OCI-LY1 (cell line): Measurements from ENCODE around the gene GALNTL6.

ENCODE experiments used
- EZH2 ChIP-seq: fragments of 200-600 bp; sonication (generic), shearing (Covaris generic); IDR thresholded peaks from 2 replicates; pipeline ENCODE4 v1.8.0; 2017; ENCODE audit warnings: borderline replicate concordance, mixed run types, mild to moderate bottlenecking, antibody characterized with exemption, low read length, moderate library complexity, mixed read lengths
- TF ChIP-seq, protein P1 (sequence below): fragments of 200-600 bp; sonication (generic), shearing (Covaris generic); IDR thresholded peaks from 2 replicates; pipeline ENCODE4 v1.5.1; 2017; ENCODE audit warnings: mild to moderate bottlenecking, antibody characterized with exemption, low read length, moderate library complexity, mixed read lengths

DNA sequence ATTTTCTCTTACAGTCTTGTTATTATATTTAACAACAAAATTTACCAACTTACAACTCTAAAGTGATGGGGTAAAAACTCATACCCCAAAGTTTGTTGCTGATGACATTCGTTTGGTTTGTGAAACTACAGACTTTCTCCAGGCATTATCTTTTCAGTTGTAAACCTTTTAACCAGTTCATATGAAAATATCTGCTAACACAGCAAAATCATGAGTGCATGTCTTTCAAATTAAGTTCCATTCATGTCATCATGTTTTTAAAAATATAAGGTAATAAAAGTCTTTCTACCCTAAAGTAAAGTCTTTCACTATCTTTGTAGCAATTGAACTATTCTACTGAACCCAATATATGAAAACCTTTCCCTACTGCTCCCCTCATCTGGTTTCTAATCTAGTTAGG, 3.4 kb upstream of the GALNTL6 start:
- TF ChIP-seq, protein P1, sequence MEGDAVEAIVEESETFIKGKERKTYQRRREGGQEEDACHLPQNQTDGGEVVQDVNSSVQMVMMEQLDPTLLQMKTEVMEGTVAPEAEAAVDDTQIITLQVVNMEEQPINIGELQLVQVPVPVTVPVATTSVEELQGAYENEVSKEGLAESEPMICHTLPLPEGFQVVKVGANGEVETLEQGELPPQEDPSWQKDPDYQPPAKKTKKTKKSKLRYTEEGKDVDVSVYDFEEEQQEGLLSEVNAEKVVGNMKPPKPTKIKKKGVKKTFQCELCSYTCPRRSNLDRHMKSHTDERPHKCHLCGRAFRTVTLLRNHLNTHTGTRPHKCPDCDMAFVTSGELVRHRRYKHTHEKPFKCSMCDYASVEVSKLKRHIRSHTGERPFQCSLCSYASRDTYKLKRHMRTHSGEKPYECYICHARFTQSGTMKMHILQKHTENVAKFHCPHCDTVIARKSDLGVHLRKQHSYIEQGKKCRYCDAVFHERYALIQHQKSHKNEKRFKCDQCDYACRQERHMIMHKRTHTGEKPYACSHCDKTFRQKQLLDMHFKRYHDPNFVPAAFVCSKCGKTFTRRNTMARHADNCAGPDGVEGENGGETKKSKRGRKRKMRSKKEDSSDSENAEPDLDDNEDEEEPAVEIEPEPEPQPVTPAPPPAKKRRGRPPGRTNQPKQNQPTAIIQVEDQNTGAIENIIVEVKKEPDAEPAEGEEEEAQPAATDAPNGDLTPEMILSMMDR: no peak
- no peak for TF ChIP-seq EZH2
